CD4-positive, alpha-beta memory T cell (primary cell): ENCODE data around the gene ZNF345. TPM values are rescaled to one million over a fixed set of nuclear protein-coding genes. Genes with fewer than 3 reads are reported as not detected.

ENCODE experiments used
- CTCF ChIA-PET: fragments of 350-600 bp; sonication (Branson Sonifier 250); formaldehyde crosslinking; loops from one replicate; lab custom pipeline; 2021; ENCODE audit warnings: inconsistent platforms; ENCODE audit not compliant: partially characterized antibody; lab: Charles Lee
- POLR2A ChIA-PET: fragments of 350-600 bp; sonication (Branson Sonifier 250); formaldehyde crosslinking; loops from one replicate; lab custom pipeline; 2021; ENCODE audit not compliant: partially characterized antibody; lab: Charles Lee
- DNase-seq, 5 donors: peaks; one replicate each; pipeline versions ENCODE4 v3.0.0 to v3.0.0-alpha.2; 2020 to 2022; ENCODE audit warnings: mixed read lengths in 1 of 5
- H3K27ac ChIP-seq: one replicate; pipeline ENCODE4 v1.7.0; 2013; ENCODE audit warnings: low read depth, low read length
- H3K27me3 ChIP-seq: 2 replicates; pipeline ENCODE4 v1.7.0; 2013; ENCODE audit warnings: mild to moderate bottlenecking, low read length, moderate library complexity; ENCODE audit not compliant: insufficient read depth
- H3K36me3 ChIP-seq: 2 replicates; pipeline ENCODE4 v1.7.0; 2013; ENCODE audit warnings: mild to moderate bottlenecking, low read length, moderate library complexity; ENCODE audit not compliant: insufficient read depth
- H3K4me1 ChIP-seq: 2 replicates; pipeline ENCODE4 v1.7.0; 2013; ENCODE audit warnings: mild to moderate bottlenecking, low read length, moderate library complexity; ENCODE audit not compliant: insufficient read depth
- H3K4me3 ChIP-seq, 2 donors: one replicate each; pipeline ENCODE4 v1.7.0; 2013; ENCODE audit warnings: low read length in 2 of 2, mild to moderate bottlenecking in 1 of 2
- H3K9me3 ChIP-seq, 2 donors: one replicate each; pipeline ENCODE4 v1.7.0; 2013; ENCODE audit warnings: low read length in 2 of 2, control low read depth in 1 of 2; ENCODE audit not compliant: control insufficient read depth in 1 of 2
- H3K27ac Mint-ChIP-seq, 7 donors: one replicate each; pipeline ENCODE4 v1.8.0; 2020 to 2021; ENCODE audit warnings: mixed read lengths in 7 of 7, mild to moderate bottlenecking in 6 of 7, inconsistent platforms in 3 of 7, moderate library complexity in 3 of 7
- H3K27me3 Mint-ChIP-seq, 2 donors: one replicate each; pipeline ENCODE4 v1.8.0; 2020 to 2021; ENCODE audit warnings: mixed read lengths in 2 of 2
- H3K36me3 Mint-ChIP-seq, 2 donors: one replicate each; pipeline ENCODE4 v1.8.0; 2020 to 2021; ENCODE audit warnings: mixed read lengths in 2 of 2, inconsistent platforms in 1 of 2, mild to moderate bottlenecking in 1 of 2
- H3K4me1 Mint-ChIP-seq, 4 donors: one replicate each; pipeline ENCODE4 v1.8.0; 2020 to 2021; ENCODE audit warnings: mixed read lengths in 4 of 4, mild to moderate bottlenecking in 1 of 4
- H3K4me3 Mint-ChIP-seq, 8 donors: one replicate each; pipeline ENCODE4 v1.8.0; 2020 to 2021; ENCODE audit warnings: mixed read lengths in 8 of 8, mild to moderate bottlenecking in 7 of 8, moderate library complexity in 6 of 8, inconsistent platforms in 3 of 8
- H3K9me3 Mint-ChIP-seq, 8 donors: one replicate each; pipeline ENCODE4 v1.8.0; 2020 to 2021; ENCODE audit warnings: mixed read lengths in 8 of 8, mild to moderate bottlenecking in 5 of 8, inconsistent platforms in 3 of 8, moderate library complexity in 1 of 8
- intact Hi-C: fragments of 100-400 bp; cut with micrococcal nuclease; formaldehyde crosslinking; loops from one replicate; pipeline ENCODE4 v1.15.1; 2023
- polyA plus RNA-seq, 2 donors: library from polyadenylated mRNA; unstranded; fragments of 300-500 nt; fragmentation: Illumina TruSeq; gene quantifications; one replicate each; pipeline ENCODE4 v1.2.3, GENCODE V29; 2021
- total RNA-seq, 2 experiments: library from RNA; stranded (reverse); gene quantifications; one replicate each; pipeline ENCODE4 v1.2.3, GENCODE V29; 2021

ZNF345 gene
- total and polyA plus RNA-seq, 4 experiments from 2014 or later, result 7.9 to 18.0 (median 13.8) TPM

- ChIA-PET CTCF (interaction anchor here (0.7 kb wide), 1 partner anchor 104 kb away, joined by 3 read pairs; no protein-coding TSS in a partner anchor), POLR2A (interaction anchor here (0.6 to 5.2 kb wide), 4 partner anchors 14 to 869 kb away, joined by 3 to 183 read pairs (median 10); partner anchors contain the start of genes ZNF382, ZNF570 and ZNF790)
- intact Hi-C loops, result loop anchor here (2.0 kb wide), 4 partner anchors 185 to 615 kb away; partner anchors contain the start of genes ZNF420, ZNF461, ZNF527 and ZNF569
- Mint-ChIP-seq H3K9me3 (peaks cover 0 to 26% (median 12%) of the 10 kb centered on the region in 8 donors), H3K4me1 (peaks cover 5 to 26% (median 9%) of the 10 kb centered on the region in 4 donors), H3K4me3 (peak overlapping the region in 1 of 8 donors; percentile 66), H3K27me3 (no peaks in the 10 kb centered on the region), H3K27ac (peak overlapping the region in 2 of 7 donors; percentile 44 to 63), H3K36me3 (peaks cover 32 to 36% of the 10 kb centered on the region in 2 donors)
- H3K4me1 ChIP-seq, result peaks cover 29% of the 10 kb centered on the region
- peak overlapping the region in 1 of 2 donors; percentile 88 for H3K4me3 ChIP-seq
- DNase-seq, result no peak
- peaks cover 0 to 8% of the 10 kb centered on the region in 2 donors for H3K9me3 ChIP-seq
- H3K36me3 ChIP-seq, result peaks cover 4% of the 10 kb centered on the region
- H3K27ac ChIP-seq, result peak overlapping the region; percentile 86
- no peaks in the 10 kb centered on the region for H3K27me3 ChIP-seq
Measured at GRCh38 chr19:36851898-36852297, 1.2 kb downstream of the ZNF345 start.

- H3K4me1 ChIP-seq, result no peaks in the 10 kb centered on the region
- ChIA-PET POLR2A (no interaction called here), CTCF (no interaction called here)
- no peak overlapping the region for H3K27ac Mint-ChIP-seq
- peaks cover 0 to 90% (median 72%) of the 10 kb centered on the region in 8 donors for H3K9me3 Mint-ChIP-seq
- no peaks in the 10 kb centered on the region for H3K27me3 Mint-ChIP-seq
- no peak overlapping the region for H3K27ac ChIP-seq
- H3K36me3 Mint-ChIP-seq, result peaks cover 56 to 64% of the 10 kb centered on the region in 2 donors
- intact Hi-C loops, result no loop called here
- peaks cover 15 to 50% of the 10 kb centered on the region in 2 donors for H3K9me3 ChIP-seq
- H3K36me3 ChIP-seq, result peaks cover 16% of the 10 kb centered on the region
- no peaks in the 10 kb centered on the region for H3K27me3 ChIP-seq
- peak overlapping the region in 1 of 2 donors; percentile 15 for H3K4me3 ChIP-seq
- DNase-seq, result no peak
- no peak overlapping the region for H3K4me3 Mint-ChIP-seq
- H3K4me1 Mint-ChIP-seq, result peaks cover 0 to 1% (median 0%) of the 10 kb centered on the region in 4 donors
Measured at GRCh38 chr19:36876993-36877938, 26.6 kb downstream of the ZNF345 start.

- peak overlapping the region in 1 of 2 donors; percentile 10 for H3K4me3 ChIP-seq
- no peak for DNase-seq
- POLR2A ChIA-PET, result no interaction called here
- peaks cover 31 to 74% of the 10 kb centered on the region in 2 donors for H3K9me3 ChIP-seq
- no peaks in the 10 kb centered on the region for H3K27me3 ChIP-seq
- intact Hi-C loops, result no loop called here
- H3K4me1 Mint-ChIP-seq, result peaks cover 0 to 3% (median 0%) of the 10 kb centered on the region in 4 donors
- H3K27ac Mint-ChIP-seq, result no peak overlapping the region
- H3K9me3 Mint-ChIP-seq, result peaks cover 3 to 98% (median 86%) of the 10 kb centered on the region in 8 donors
- no peak overlapping the region for H3K4me3 Mint-ChIP-seq
- H3K36me3 ChIP-seq, result peaks cover 21% of the 10 kb centered on the region
- no peak overlapping the region for H3K27ac ChIP-seq
- no peaks in the 10 kb centered on the region for H3K27me3 Mint-ChIP-seq
- CTCF ChIA-PET, result interaction anchor here (0.5 kb wide), 1 partner anchor 309 kb away, joined by 4 read pairs; no protein-coding TSS in a partner anchor
- no peaks in the 10 kb centered on the region for H3K4me1 ChIP-seq
- peaks cover 70 to 75% of the 10 kb centered on the region in 2 donors for H3K36me3 Mint-ChIP-seq
Measured at GRCh38 chr19:36891768-36892357, 41.2 kb downstream of the ZNF345 start.

GRCh38 chr19:36894849-36895383 is 44.2 kb downstream of the ZNF345 start:
- peaks cover 0 to 3% (median 0%) of the 10 kb centered on the region in 4 donors for H3K4me1 Mint-ChIP-seq
- no peaks in the 10 kb centered on the region for H3K27me3 ChIP-seq
- no peak for DNase-seq
- intact Hi-C loops, result no loop called here
- peaks cover 81 to 87% of the 10 kb centered on the region in 2 donors for H3K36me3 Mint-ChIP-seq
- H3K36me3 ChIP-seq, result peaks cover 24% of the 10 kb centered on the region
- no peak overlapping the region for H3K27ac ChIP-seq
- peak overlapping the region in 2 of 8 donors; percentile 8 to 55 for H3K4me3 Mint-ChIP-seq
- H3K4me3 ChIP-seq, result no peak overlapping the region
- H3K27ac Mint-ChIP-seq, result no peak overlapping the region
- POLR2A ChIA-PET, result no interaction called here
- no peaks in the 10 kb centered on the region for H3K27me3 Mint-ChIP-seq
- peaks cover 21 to 68% of the 10 kb centered on the region in 2 donors for H3K9me3 ChIP-seq
- CTCF ChIA-PET, result interaction anchor here (0.6 kb wide), 1 partner anchor 465 kb away, joined by 3 read pairs; no protein-coding TSS in a partner anchor
- peaks cover 3 to 95% (median 88%) of the 10 kb centered on the region in 8 donors for H3K9me3 Mint-ChIP-seq
- no peaks in the 10 kb centered on the region for H3K4me1 ChIP-seq

- Histone ChIP-seq H3K4me3 (no peak overlapping the region), H3K27me3 (no peaks in the 10 kb centered on the region), H3K27ac (no peak overlapping the region), H3K36me3 (peaks cover 12% of the 10 kb centered on the region), H3K4me1 (no peaks in the 10 kb centered on the region), H3K9me3 (peaks cover 4 to 51% of the 10 kb centered on the region in 2 donors)
- H3K36me3 Mint-ChIP-seq, result peaks cover 87 to 91% of the 10 kb centered on the region in 2 donors
- ChIA-PET CTCF (no interaction called here), POLR2A (no interaction called here)
- DNase-seq, result no peak
- H3K27me3 Mint-ChIP-seq, result no peaks in the 10 kb centered on the region
- H3K9me3 Mint-ChIP-seq, result peaks cover 3 to 94% (median 86%) of the 10 kb centered on the region in 8 donors
- intact Hi-C loops, result no loop called here
- H3K27ac Mint-ChIP-seq, result no peak overlapping the region
- no peak overlapping the region for H3K4me3 Mint-ChIP-seq
- H3K4me1 Mint-ChIP-seq, result peaks cover 0 to 3% (median 0%) of the 10 kb centered on the region in 4 donors
Measured at GRCh38 chr19:36898422-36898821, 47.7 kb downstream of the ZNF345 start.

GRCh38 chr19:36915992-36916830 is 65.5 kb downstream of the ZNF345 start, which contains the start of the genes ZNF568 and ZNF829:
TSS of gene ZNF568 (plus strand) at chr19:36916332. CDS start at chr19:36922771, 6,439 bp downstream.
TSS of gene ZNF829 (minus strand) at chr19:36916291. CDS start at chr19:36915167, 1,124 bp downstream.
- ChIA-PET POLR2A (interaction anchor here (0.6 to 1.2 kb wide), 12 partner anchors 66 to 990 kb away, joined by 3 to 15 read pairs (median 4); partner anchors contain the start of genes WDR87, ZNF146, ZNF345 and ZNF420), CTCF (interaction anchor here (0.8 to 0.9 kb wide), 2 partner anchors 16 to 57 kb away, joined by 3 to 5 read pairs; no protein-coding TSS in a partner anchor)
- H3K27ac Mint-ChIP-seq, result peak within 1 kb of the TSS; percentile 81 to 97 (median 96)
- H3K36me3 ChIP-seq, result peaks cover 16% of the 10 kb centered on the region
- H3K4me1 Mint-ChIP-seq, result peaks cover 19 to 39% (median 28%) of the 10 kb centered on the region in 4 donors
- H3K4me3 ChIP-seq, result peak within 1 kb of the TSS; percentile 60 to 88
- intact Hi-C loops, result loop anchor here (1.0 to 2.0 kb wide), 14 partner anchors 57 to 551 kb away; partner anchors contain the start of genes ZFP14, ZNF260, ZNF345 and ZNF420
- no peaks in the 10 kb centered on the region for H3K27me3 ChIP-seq
- peaks cover 0 to 32% (median 13%) of the 10 kb centered on the region in 8 donors for H3K9me3 Mint-ChIP-seq
- peak within 1 kb of the TSS; percentile 84 to 97 (median 94) for H3K4me3 Mint-ChIP-seq
- peaks cover 14% of the 10 kb centered on the region for H3K4me1 ChIP-seq
- H3K27me3 Mint-ChIP-seq, result no peaks in the 10 kb centered on the region
- peak within 1 kb of the TSS; percentile 93 for H3K27ac ChIP-seq
- peaks cover 60 to 66% of the 10 kb centered on the region in 2 donors for H3K36me3 Mint-ChIP-seq
- DNase-seq, result peak; percentile 92 to 98 (median 95)
- H3K9me3 ChIP-seq, result no peaks in the 10 kb centered on the region
